Astrocyte of the cerebellum (primary cell): ENCODE data around the gene KCNMA1.

Source experiments
- DNase-seq: peaks from one replicate; pipeline ENCODE4 v3.0.0-alpha.2; 2011; ENCODE audit warnings: low read depth
- H3K4me3 ChIP-seq: 2 replicates; pipeline ENCODE4 v1.5.1; 2011; ENCODE audit warnings: mild to moderate bottlenecking, low read depth, low read length, moderate library complexity
- in situ Hi-C: cut with HindIII; loops from 2 replicates; pipeline ENCODE4 v1.10.0; 2017; ENCODE audit warnings: low sequenced_read_pairs
- TF ChIP-seq, protein P1 (sequence below): IDR thresholded peaks from 2 replicates; pipeline ENCODE4 v1.5.1; 2012; ENCODE audit warnings: low read length, low read depth, moderate library complexity, mild to moderate bottlenecking; ENCODE audit errors: missing control alignments

The KCNMA1 gene

GRCh38 chr10:76883596-76883995, 754.0 kb downstream of the KCNMA1 start:
- DNase-seq = no peak
- TF ChIP-seq, protein P1, sequence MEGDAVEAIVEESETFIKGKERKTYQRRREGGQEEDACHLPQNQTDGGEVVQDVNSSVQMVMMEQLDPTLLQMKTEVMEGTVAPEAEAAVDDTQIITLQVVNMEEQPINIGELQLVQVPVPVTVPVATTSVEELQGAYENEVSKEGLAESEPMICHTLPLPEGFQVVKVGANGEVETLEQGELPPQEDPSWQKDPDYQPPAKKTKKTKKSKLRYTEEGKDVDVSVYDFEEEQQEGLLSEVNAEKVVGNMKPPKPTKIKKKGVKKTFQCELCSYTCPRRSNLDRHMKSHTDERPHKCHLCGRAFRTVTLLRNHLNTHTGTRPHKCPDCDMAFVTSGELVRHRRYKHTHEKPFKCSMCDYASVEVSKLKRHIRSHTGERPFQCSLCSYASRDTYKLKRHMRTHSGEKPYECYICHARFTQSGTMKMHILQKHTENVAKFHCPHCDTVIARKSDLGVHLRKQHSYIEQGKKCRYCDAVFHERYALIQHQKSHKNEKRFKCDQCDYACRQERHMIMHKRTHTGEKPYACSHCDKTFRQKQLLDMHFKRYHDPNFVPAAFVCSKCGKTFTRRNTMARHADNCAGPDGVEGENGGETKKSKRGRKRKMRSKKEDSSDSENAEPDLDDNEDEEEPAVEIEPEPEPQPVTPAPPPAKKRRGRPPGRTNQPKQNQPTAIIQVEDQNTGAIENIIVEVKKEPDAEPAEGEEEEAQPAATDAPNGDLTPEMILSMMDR = no peak
- in situ Hi-C loops = no loop called here
- no peak overlapping the region for H3K4me3 ChIP-seq

GRCh38 chr10:76882796-76883195, 754.8 kb downstream of the KCNMA1 start:
- in situ Hi-C loops = no loop called here
- TF ChIP-seq, protein P1 = no peak
- H3K4me3 ChIP-seq = no peak overlapping the region
- no peak for DNase-seq

DNA sequence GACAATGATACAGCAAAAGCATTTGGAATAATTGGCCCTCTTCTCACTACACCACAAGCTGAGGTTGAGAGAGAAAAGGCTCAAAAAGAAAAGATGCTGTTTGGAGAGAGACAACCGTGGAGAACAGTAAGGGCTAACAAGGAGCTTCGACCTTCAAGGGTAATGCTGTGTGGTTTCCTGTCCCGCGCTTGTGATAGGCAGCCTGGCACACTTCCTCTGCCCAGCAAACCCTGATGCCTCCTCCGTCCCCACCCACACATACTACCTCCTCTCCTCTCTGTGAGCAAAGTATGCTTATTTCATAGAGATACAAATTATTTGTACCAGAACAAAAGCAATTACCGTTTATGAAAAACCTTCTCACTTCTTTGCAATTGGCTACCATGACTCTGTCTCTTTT, 755.4 kb downstream of the KCNMA1 start:
- DNase-seq = no peak
- H3K4me3 ChIP-seq = no peak overlapping the region
- TF ChIP-seq, protein P1 = no peak
- in situ Hi-C loops = no loop called here

GRCh38 chr10:76881477-76882220, 756.0 kb downstream of the KCNMA1 start:
- TF ChIP-seq, protein P1 = no peak
- in situ Hi-C loops = no loop called here
- no peak overlapping the region for H3K4me3 ChIP-seq
- DNase-seq = no peak

- in situ Hi-C loops = no loop called here
- TF ChIP-seq, protein P1 = no peak
- no peak for DNase-seq
- H3K4me3 ChIP-seq = no peak overlapping the region
Observed at GRCh38 chr10:76880931-76881330, 756.7 kb downstream of the KCNMA1 start.

DNA sequence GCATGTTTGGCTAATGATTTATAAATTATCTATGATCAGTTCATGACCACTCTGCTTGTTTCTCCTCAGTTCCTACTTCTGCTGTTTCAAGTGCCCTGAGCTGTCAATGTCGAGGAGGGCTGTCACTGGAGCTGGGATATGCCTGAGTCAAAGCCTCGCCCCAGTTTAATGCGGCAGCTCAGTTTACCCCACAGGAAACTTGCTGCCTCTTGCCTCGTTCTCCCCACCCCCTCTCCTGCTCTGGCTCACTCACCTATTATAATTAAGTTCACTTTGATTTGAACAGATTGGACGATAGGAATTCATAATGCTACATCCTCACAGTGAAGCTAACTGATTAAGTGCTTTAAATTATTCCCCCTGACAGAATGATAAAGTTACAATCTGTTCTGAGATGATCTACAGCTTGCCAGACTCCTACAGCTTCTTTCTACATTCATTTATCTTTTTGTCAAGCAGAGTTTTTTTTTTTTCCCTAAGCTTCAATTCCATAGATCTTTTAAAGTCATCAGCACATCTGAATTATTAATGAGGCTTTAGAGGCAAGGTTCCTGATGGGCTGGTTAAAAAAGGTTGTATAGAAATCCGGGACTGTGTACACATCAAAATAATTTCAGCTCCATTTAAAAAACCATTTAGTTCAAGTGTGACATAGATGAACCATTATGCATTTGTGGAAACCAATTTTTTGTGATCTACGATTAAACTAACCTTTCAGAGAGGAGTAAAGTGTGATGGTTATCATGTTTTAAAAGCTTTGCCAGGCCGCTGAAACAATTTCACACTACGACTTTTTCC, 758.3 kb downstream of the KCNMA1 start:
- DNase-seq = no peak
- no peak overlapping the region for H3K4me3 ChIP-seq
- in situ Hi-C loops = no loop called here
- TF ChIP-seq, protein P1 = no peak
